GM19452 (cell line): ENCODE measurements around the gene CORO1C.
"Not testable (repeated sequence)": the region's sequence is repeated elsewhere in the genome, so short reads cannot be mapped to it uniquely, and the experiment has no call there.

Experiments used
- ATAC-seq: cut with Tn5 transposase; IDR thresholded peaks from one replicate; pipeline ENCODE4 v1.9.1; 2021; ENCODE audit not compliant: unreplicated experiment

CORO1C gene

GRCh38 chr12:108755481-108755880 is 24.2 kb upstream of the CORO1C start:
- ATAC-seq, result no peak

DNA sequence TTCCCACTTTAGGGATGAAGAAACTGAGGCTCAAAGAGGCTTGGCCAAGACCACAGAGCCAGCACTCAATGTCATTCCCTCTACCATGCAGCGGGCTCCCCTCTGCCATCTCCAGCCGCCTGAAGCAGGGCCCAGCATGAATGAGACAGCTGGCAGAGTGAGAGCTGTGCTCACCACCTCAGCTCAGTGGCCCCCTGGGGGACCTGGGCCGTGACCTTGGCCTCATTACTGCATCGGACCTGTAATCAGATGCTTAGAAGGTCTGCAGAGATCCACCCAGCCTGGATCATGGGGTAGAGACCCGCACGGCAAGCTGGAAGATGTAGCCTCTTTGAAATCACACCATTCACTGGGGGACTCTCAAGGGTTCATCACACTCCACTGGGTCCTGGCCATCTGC is 22.7 kb upstream of the CORO1C start:
- ATAC-seq, result no peak

DNA sequence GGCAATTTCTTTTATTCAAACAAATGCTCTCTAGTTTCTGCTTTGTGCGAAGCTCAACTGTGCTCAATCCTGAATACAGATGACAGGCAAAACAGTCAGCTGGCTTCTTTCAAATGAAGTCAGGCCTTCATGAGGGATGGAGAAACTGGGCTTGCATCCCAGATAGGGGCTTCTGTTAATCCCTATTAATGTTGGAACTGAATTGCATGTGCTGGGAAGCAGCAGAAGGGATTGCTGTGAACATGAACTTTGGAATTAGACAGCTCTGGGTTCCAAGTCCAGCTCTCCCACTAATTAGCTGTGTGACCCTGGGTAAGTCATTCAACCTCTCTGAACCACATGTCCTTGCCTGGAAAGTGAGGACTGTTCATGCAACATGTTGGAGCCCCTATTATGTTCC is 21.1 kb upstream of the CORO1C start:
- no peak for ATAC-seq

DNA sequence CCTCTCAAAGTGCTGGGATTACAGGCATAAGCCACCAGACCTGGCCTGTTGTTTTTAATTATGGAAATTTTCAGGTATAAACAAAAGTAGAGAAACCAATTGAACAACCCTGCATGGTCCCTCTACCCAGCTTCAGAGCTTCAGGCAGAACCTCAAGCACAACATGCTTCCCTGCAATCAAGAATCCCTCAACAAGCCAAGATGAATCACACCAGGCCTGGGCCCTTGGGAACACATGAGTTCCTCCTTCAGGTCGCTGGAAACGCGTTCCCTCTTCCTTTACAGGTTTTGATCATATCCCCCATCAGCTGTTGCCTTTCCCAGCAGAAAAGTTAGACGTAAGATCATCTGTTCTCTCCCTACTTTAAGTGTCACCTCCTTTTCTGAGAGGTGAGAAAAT is 20.5 kb upstream of the CORO1C start:
- ATAC-seq, result no peak

DNA sequence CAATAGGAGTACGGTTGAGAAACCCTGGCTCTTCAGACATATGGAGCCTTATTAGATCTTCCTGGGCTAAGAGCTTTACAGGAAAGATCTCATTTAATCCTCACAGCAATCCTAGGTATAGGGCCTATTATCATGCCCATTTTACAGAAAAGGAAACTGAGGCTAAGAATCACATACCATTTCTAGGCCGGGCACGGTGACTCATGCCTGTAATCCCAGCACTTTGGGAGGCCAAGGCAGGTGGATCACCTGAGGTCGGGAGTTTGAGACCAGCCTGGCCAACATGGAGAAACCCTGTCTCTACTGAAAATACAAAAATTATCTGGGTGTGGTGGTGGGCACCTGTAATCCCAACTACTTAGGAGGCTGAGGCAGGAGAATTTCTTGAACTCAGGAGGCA is 19.7 kb upstream of the CORO1C start:
- ATAC-seq, result not testable (repeated sequence)

DNA sequence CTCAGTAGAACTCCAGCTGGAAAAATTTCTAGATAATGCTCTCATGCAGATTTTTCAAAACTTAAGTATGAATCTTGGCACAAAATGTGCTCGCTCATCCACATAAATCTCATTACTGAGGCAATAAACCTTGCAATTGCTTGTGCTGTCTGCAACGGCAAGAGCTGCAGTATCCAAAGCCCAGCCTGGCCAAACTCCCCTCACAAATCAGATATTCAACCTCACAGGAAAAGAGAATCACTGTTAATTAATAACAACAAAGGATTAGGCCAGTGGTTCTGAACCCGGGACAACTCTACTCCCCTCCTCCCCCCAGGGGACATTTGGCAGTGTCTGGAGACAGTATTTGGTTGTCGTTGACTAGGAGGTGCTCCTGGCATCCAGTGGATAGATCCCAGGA is 19.2 kb upstream of the CORO1C start:
- no peak for ATAC-seq

DNA sequence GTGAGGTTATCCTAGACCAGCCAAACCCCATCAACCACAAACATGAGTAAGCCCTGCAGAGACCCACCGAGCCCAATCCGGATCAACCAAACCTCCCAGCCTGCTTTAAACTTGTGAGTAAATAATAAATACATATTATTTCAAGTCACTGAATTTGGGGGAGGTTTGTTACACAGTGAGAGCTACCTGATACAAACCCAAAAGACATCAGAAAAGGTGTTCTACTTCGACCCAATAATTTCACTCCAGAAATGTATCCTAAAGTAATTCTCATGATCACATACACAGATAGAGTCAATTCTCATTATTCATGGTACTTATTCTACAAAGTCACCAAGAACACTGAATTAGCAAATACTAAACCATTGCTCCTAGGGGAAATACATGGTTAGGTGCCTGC is 16.2 kb upstream of the CORO1C start:
- ATAC-seq, result no peak

- no peak for ATAC-seq
These were observed 14.3 kb upstream of the CORO1C start for GRCh38 chr12:108745641-108746040.

DNA sequence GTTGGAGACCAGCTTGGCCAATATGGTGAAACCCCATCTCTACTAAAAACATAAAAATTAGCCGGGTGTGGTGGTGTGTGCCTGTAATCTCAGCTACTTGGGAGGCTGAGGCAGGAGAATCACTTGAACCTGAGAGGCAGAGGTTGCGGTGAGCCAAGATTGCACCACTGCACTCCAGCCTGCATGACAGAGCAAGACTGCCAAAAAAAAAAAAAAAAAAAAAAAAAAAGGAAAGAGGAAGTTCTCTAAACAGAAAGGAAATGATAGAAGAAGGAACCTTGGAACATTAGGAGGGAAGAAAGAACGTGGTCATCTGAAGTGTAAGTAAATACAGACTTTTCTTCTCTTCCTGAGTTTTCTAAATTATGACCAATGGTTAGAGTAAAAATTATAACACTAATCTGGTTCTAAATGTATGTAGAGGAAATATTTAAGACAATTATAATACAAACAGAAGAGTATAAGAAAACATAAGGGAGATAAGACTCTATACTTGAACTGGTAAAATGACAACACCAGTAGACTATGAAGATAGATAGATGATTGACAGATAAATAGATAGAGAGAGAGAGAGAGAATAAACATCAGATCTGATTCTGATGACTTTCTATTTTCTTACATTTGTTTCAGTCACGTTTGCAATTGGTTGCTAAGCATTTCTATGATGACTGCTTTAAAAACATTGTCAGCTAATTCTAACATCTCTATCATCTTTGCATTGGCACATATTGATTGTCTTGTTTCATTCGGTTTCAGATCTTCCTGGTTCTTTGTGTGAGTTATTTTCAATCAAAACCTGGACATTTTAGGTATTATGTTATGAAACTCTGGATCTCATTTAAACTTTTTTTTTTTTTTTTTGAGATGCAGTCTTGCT is 12.9 kb upstream of the CORO1C start:
- no peak for ATAC-seq

GRCh38 chr12:108738170-108738569 is 6.9 kb upstream of the CORO1C start:
- ATAC-seq, result no peak

GRCh38 chr12:108735855-108736254 is 4.5 kb upstream of the CORO1C start:
- no peak for ATAC-seq

DNA sequence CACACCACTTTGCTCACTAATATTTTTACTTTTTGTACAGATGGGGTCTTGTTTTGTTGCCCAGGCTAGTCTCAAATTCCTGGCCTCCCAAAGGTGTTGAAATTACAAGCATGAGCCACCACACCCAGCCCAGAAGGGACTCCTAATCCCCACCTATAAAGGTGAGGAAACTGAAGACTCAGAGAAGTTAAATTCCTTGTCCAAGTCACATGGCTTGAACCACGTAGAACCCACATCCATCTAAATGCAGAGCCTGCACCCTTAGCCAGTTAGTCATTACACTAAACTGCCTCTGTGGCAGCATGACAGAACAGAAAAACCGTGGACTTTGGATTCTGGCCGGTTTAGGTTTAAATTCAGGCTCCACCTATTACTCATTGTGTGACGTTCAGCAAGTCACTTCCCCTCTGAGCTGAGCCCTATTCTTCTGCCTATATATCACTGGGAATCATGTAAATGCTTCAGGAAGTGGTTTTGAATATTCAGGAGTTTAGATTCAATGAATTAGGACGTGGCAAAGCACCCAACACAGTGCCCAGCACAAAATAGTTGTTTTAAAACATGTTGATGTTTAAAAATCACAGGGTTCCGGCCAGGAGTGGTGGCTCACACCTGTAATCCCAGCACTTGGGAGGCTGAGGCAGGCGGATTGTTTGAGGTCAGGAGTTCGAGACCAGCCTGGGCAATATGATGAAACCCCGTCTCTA is 3.0 kb upstream of the CORO1C start:
- ATAC-seq, result no peak

GRCh38 chr12:108733230-108733531 is 1.9 kb upstream of the CORO1C start:
- not testable (repeated sequence) for ATAC-seq

- no peak for ATAC-seq
These were observed 1.3 kb upstream of the CORO1C start for GRCh38 chr12:108732489-108733229.

DNA sequence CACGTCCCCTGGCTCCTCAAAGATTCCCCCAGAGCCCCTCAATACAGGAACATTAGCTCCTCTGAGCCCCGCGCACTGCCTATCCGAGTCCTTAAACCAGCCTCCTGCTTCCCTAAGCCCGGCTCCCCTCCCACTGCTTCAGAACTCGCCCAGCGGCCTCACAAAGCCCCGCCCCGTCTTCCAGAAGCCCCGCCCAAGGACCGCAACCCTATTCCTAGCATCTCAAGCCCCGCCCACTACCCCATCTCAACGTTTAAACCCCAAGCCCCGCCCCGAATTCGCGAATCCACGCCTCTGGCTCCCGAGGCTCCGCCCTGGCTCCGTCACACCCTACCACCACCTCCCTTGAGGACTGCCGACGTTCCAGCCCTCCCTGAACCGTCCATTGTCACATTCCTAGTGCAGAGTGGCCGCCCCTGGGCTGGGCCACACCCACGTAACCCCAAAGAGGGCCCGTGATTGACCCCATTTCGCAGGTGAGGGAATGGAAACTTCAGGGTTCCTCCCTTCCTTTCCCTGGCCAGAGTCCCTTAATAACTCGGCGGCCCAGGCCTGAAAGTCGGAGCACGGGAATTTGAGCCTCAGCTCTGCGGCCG is 646 bp upstream of the CORO1C start:
- peak; percentile 45 for ATAC-seq

DNA sequence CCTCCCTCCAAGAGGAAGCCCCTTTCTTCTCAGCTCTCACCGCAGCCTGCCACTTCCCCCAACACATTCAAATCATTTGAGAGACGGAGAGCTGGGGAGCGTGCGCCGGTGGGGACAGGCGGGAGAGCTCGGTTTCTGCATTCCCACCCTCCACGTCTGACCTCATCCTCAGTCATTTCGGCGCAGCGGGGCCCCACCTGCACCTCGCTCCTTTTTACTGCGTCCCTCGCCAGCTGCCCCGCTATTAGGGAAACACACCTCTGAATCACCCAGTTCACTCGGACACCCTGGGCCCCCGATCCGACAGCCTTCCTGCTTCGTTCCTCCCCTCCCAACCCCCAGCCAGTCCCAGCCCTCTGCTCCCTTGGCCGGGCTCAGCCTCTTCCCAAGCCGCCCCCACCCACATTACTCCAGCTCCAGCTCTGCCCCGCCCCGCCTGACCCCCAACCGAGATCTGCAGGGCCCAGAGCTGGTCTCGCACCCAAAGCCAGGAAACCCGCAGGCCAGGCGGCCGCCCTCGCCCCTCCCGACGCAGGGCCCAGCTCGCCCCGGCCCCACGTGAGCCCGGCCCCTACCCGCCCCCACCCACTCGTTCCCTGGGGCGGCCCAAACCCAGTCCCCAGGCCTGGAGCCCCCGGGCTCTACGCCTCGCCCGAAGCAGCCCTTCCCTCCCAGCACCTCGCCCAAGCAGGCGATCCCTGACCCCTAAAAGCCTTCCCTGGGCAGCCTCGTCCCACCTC is 783 bp downstream of the CORO1C start:
- ATAC-seq, result no peak

GRCh38 chr12:108729612-108730364 is 1.5 kb downstream of the CORO1C start:
- no peak for ATAC-seq

DNA sequence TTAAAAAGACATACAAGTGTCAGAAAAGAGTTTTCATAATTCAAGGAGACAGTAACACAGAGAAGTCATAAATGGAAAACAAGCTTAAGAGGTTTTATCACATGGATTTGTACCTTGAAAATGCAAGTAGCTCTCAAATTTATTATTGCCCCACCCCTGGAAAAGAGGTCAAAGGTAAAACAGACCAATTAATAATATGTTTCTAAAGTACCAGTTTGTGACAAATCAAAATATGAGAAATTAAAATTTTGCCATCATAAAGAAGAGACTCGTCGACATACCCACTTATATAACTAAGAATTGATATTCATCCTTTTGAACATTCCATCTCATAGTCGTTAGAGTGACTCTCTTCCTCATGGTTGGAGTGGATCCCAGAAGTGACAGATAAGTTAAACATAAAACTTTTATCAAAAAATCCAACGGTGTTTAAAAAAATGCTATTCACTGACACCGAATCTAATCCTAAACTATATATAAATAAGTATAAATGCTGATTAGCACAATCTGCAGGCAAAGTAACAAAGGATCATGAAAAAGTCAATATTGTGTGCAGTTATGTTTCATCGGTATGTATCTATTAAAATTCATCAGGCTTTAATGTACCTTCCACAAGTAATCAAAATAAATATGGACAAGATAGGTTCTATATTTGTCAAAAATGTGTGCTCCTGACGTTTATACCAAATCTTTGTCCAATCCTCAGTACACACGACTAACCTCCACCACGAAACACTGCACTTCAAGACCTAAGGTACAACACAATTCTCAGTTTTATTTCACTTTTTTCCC is 2.3 kb downstream of the CORO1C start:
- ATAC-seq, result no peak
